Measurements from ENCODE around the gene GDPD1.

- no peak for TF ChIP-seq CTCF (IDR thresholded peaks at IDR 0.05)
- no peak for TF ChIP-seq POLR2A (IDR thresholded peaks at IDR 0.05)
Observed at GRCh38 chr17:59300941-59301340, 80.6 kb downstream of the GDPD1 start.
